Measurements from ENCODE around the gene CCT8. TPM values are rescaled to one million over a fixed set of nuclear protein-coding genes. Genes with fewer than 3 reads are reported as not detected.

Gene CCT8
- total and polyA plus RNA-seq, 9 of the 15 experiments (the other 6 are each of a cell fraction or from before 2014, with no cell fraction given), result 451 to 1,153 (median 677) TPM

GRCh38 chr21:29077651-29078090, 4.2 kb upstream of the CCT8 start:
- peaks cover 0 to 4% of the 10 kb centered on the region in 2 experiments; a peak in 2 of 5 replicates for H3K4me1 ChIP-seq (replicated peaks in 1 of 2; ENCODE audit: control insufficient read depth in 2 of 2, insufficient read depth in 2 of 2, low read length in 2 of 2)
- H3K79me2 ChIP-seq (ENCODE audit: control insufficient read depth, insufficient read depth, low read length), result peaks cover 13% of the 10 kb centered on the region
- H3K27me3 ChIP-seq (ENCODE audit: control insufficient read depth in 2 of 2, insufficient read depth in 2 of 2, low read length in 2 of 2), result no peaks in the 10 kb centered on the region; a peak in 1 of 5 replicates
- ATAC-seq (no peak), FAIRE-seq (no peak), DNase-seq (ENCODE audit: extremely low read depth in 1 of 4, low spot score in 3 of 4) (no peak)
- H2AFZ ChIP-seq (ENCODE audit: low read depth, low read length), result peak overlapping the region; percentile 49
- no peak overlapping the region for H3K4me2 ChIP-seq (ENCODE audit: insufficient read depth, low read length)
- POLR2A ChIA-PET, result interaction anchor here (1.2 to 1.6 kb wide), 2 partner anchors 20 to 84 kb away, joined by 4 read pairs; no protein-coding TSS in a partner anchor
- CTCF ChIA-PET (ENCODE audit: low intra/inter-chr PET ratio), result no interaction called here
- TF ChIP-seq, protein P1, sequence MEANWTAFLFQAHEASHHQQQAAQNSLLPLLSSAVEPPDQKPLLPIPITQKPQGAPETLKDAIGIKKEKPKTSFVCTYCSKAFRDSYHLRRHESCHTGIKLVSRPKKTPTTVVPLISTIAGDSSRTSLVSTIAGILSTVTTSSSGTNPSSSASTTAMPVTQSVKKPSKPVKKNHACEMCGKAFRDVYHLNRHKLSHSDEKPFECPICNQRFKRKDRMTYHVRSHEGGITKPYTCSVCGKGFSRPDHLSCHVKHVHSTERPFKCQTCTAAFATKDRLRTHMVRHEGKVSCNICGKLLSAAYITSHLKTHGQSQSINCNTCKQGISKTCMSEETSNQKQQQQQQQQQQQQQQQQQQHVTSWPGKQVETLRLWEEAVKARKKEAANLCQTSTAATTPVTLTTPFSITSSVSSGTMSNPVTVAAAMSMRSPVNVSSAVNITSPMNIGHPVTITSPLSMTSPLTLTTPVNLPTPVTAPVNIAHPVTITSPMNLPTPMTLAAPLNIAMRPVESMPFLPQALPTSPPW (CRISPR knock-in tag; IDR thresholded peaks at IDR 0.05), result no peak
- no peak for TF ChIP-seq RBM17 (IDR thresholded peaks at IDR 0.05; ENCODE audit: borderline replicate concordance, low read depth, low read length)
- TF ChIP-seq, protein P2, sequence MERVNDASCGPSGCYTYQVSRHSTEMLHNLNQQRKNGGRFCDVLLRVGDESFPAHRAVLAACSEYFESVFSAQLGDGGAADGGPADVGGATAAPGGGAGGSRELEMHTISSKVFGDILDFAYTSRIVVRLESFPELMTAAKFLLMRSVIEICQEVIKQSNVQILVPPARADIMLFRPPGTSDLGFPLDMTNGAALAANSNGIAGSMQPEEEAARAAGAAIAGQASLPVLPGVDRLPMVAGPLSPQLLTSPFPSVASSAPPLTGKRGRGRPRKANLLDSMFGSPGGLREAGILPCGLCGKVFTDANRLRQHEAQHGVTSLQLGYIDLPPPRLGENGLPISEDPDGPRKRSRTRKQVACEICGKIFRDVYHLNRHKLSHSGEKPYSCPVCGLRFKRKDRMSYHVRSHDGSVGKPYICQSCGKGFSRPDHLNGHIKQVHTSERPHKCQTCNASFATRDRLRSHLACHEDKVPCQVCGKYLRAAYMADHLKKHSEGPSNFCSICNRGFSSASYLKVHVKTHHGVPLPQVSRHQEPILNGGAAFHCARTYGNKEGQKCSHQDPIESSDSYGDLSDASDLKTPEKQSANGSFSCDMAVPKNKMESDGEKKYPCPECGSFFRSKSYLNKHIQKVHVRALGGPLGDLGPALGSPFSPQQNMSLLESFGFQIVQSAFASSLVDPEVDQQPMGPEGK (CRISPR knock-in tag; IDR thresholded peaks at IDR 0.05; ENCODE audit: borderline replicate concordance), result no peak
- TF ChIP-seq, protein P3, sequence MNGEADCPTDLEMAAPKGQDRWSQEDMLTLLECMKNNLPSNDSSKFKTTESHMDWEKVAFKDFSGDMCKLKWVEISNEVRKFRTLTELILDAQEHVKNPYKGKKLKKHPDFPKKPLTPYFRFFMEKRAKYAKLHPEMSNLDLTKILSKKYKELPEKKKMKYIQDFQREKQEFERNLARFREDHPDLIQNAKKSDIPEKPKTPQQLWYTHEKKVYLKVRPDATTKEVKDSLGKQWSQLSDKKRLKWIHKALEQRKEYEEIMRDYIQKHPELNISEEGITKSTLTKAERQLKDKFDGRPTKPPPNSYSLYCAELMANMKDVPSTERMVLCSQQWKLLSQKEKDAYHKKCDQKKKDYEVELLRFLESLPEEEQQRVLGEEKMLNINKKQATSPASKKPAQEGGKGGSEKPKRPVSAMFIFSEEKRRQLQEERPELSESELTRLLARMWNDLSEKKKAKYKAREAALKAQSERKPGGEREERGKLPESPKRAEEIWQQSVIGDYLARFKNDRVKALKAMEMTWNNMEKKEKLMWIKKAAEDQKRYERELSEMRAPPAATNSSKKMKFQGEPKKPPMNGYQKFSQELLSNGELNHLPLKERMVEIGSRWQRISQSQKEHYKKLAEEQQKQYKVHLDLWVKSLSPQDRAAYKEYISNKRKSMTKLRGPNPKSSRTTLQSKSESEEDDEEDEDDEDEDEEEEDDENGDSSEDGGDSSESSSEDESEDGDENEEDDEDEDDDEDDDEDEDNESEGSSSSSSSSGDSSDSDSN (IDR thresholded peaks at IDR 0.05; ENCODE audit: borderline replicate concordance in 1 of 2, low read depth in 2 of 2, low read length in 2 of 2), result no peak
- TF ChIP-seq E2F6 (IDR thresholded peaks at IDR 0.05; ENCODE audit: borderline replicate concordance in 1 of 2, extremely low read depth in 1 of 2, insufficient read depth in 1 of 2, insufficient read length in 1 of 2, low read depth in 1 of 2, low read length in 1 of 2, poor library complexity in 1 of 2, severe bottlenecking in 1 of 2), result no peak
- no peak for TF ChIP-seq MITF (IDR thresholded peaks at IDR 0.05)
- TF ChIP-seq HDAC3 (IDR thresholded peaks at IDR 0.05; ENCODE audit: borderline replicate concordance, partially characterized antibody), result no peak
- H4K20me1 ChIP-seq (replicated peaks; ENCODE audit: control insufficient read depth, insufficient read depth, low read length), result peaks cover 5% of the 10 kb centered on the region
- WGBS (ENCODE audit: insufficient coverage, low coverage, missing lambda C conversion rate), result 55% methylated on average over 6 of the region's 6 CpGs
- H3K27ac ChIP-seq (ENCODE audit: extremely low read depth, low read depth, low read length), result no peak overlapping the region
- no peak overlapping the region for H3K4me3 ChIP-seq
- intact Hi-C loops (cut with micrococcal nuclease) (no loop called here), in situ Hi-C loops (cut with MboI) (no loop called here)
- H3K9me3 ChIP-seq (replicated peaks; ENCODE audit: control insufficient read depth, insufficient read depth, low read depth, low read length), result no peaks in the 10 kb centered on the region; the same call in 1 of the 2 replicates
- no peaks in the 10 kb centered on the region for H3K9me1 ChIP-seq (ENCODE audit: control insufficient read depth, insufficient read depth, low read length)
- no TSS peak for BruUV-seq (replicated peaks)
- no peak overlapping the region for H3K9ac ChIP-seq (ENCODE audit: insufficient read depth in 1 of 2, low read depth in 2 of 2, low read length in 2 of 2)
- H3K36me3 ChIP-seq (ENCODE audit: control insufficient read depth, insufficient read depth, low read length), result no peaks in the 10 kb centered on the region; the same call in 2 of the 3 replicates

All from K562 (cell line).